GM19452 (cell line): ENCODE data around the gene CSMD2.

Experiments used
- ATAC-seq: cut with Tn5 transposase; IDR thresholded peaks from one replicate; pipeline ENCODE4 v1.9.1; 2021; ENCODE audit not compliant: unreplicated experiment

CSMD2 gene

GRCh38 chr1:34009340-34009985, 155.6 kb downstream of the CSMD2 start:
- no peak for ATAC-seq

- no peak for ATAC-seq
Measured at GRCh38 chr1:34007760-34008159, 157.3 kb downstream of the CSMD2 start.

- ATAC-seq: no peak
Measured at GRCh38 chr1:34005309-34005708, 159.7 kb downstream of the CSMD2 start.

GRCh38 chr1:34002810-34003209, 162.2 kb downstream of the CSMD2 start:
- ATAC-seq: no peak

- ATAC-seq: no peak
Measured at GRCh38 chr1:33997127-33998036, 167.6 kb downstream of the CSMD2 start.

GRCh38 chr1:33996281-33996680, 168.7 kb downstream of the CSMD2 start:
- ATAC-seq: no peak

- ATAC-seq: no peak
Measured at GRCh38 chr1:33993301-33993700, 171.7 kb downstream of the CSMD2 start.

GRCh38 chr1:33990281-33990680, 174.7 kb downstream of the CSMD2 start:
- ATAC-seq: no peak

GRCh38 chr1:33988161-33988560, 176.9 kb downstream of the CSMD2 start:
- ATAC-seq: no peak

- no peak for ATAC-seq
Measured at GRCh38 chr1:33986390-33987095, 178.5 kb downstream of the CSMD2 start.

- no peak for ATAC-seq
Measured at GRCh38 chr1:33985656-33986055, 179.4 kb downstream of the CSMD2 start.

GRCh38 chr1:33984906-33985565, 180.0 kb downstream of the CSMD2 start:
- no peak for ATAC-seq

- ATAC-seq: no peak
Measured at GRCh38 chr1:33982419-33982818, 182.6 kb downstream of the CSMD2 start.

- ATAC-seq: no peak
Measured at GRCh38 chr1:33979341-33979740, 185.7 kb downstream of the CSMD2 start.

GRCh38 chr1:33975961-33976360, 189.1 kb downstream of the CSMD2 start:
- no peak for ATAC-seq

GRCh38 chr1:33973799-33974545, 191.1 kb downstream of the CSMD2 start:
- no peak for ATAC-seq

GRCh38 chr1:33972676-33973395, 192.2 kb downstream of the CSMD2 start:
- no peak for ATAC-seq

- no peak for ATAC-seq
Measured at GRCh38 chr1:33971913-33972312, 193.1 kb downstream of the CSMD2 start.

GRCh38 chr1:33971018-33971710, 193.9 kb downstream of the CSMD2 start:
- ATAC-seq: no peak
